PC-3 (cell line): ENCODE measurements around the gene PCDHB16. TPM values are rescaled to one million over a fixed set of nuclear protein-coding genes. Genes with fewer than 3 reads are reported as not detected.

ENCODE experiments used
- ATAC-seq: fragments of 200-7000 bp; cut with Tn5 transposase; 2 replicates; pipeline ENCODE4 v1.9.1; 2020; ENCODE audit warnings: mild to moderate bottlenecking, moderate library complexity
- Bru-seq: library from RNA; stranded (reverse); fragments of 400-500 nt; gene quantifications from one replicate; lab custom pipeline; 2021; lab: Mats Ljungman, UMichigan
- BruChase-seq, 2 experiments: library from RNA; stranded (reverse); fragments of 400-500 nt; gene quantifications; one replicate each; lab custom pipeline; 2021; lab: Mats Ljungman, UMichigan
- BruUV-seq: library from RNA; stranded (reverse); fragments of 400-500 nt; replicated peaks from 2 replicates; lab custom pipeline; 2021; lab: Mats Ljungman, UMichigan
- CTCF ChIA-PET: fragments of 300-600 bp; sonication (Branson Sonifier 250); formaldehyde crosslinking; loops from one replicate; lab custom pipeline; 2022; ENCODE audit warnings: antibody characterized with exemption; lab: Charles Lee
- POLR2A ChIA-PET: fragments of 300-600 bp; sonication (Branson Sonifier 250); formaldehyde crosslinking; loops from one replicate; lab custom pipeline; 2022; ENCODE audit warnings: antibody characterized with exemption; ENCODE audit not compliant: unreplicated experiment; lab: Charles Lee
- DNase-seq: peaks from one replicate; pipeline ENCODE4 v3.0.0-alpha.2; 2015
- H2AFZ ChIP-seq: fragments of 300-600 bp; sonication (generic); 2 replicates; pipeline ENCODE4 v1.6.0; 2016; ENCODE audit warnings: antibody characterized with exemption, low read length
- H3F3A ChIP-seq: fragments of 300-600 bp; sonication (generic); one replicate; pipeline ENCODE4 v1.6.0; 2017; ENCODE audit warnings: antibody characterized with exemption, low read length, control low read depth, mild to moderate bottlenecking; ENCODE audit not compliant: unreplicated experiment
- H3K27ac ChIP-seq: fragments of 300-600 bp; sonication (generic); 2 replicates; pipeline ENCODE4 v1.5.1; 2016; ENCODE audit warnings: mild to moderate bottlenecking, low read length
- H3K27me3 ChIP-seq: fragments of 300-600 bp; sonication (generic); 2 replicates; pipeline ENCODE4 v1.6.1; 2016; ENCODE audit warnings: low read length, mixed read lengths
- H3K36me3 ChIP-seq: fragments of 300-600 bp; sonication (generic); 2 replicates; pipeline ENCODE4 v1.6.1; 2016; ENCODE audit warnings: low read depth, mixed run types, low read length, mixed read lengths
- H3K4me1 ChIP-seq: fragments of 300-600 bp; sonication (generic); 2 replicates; pipeline ENCODE4 v1.5.1; 2016; ENCODE audit warnings: low read length; ENCODE audit not compliant: insufficient read depth
- H3K4me2 ChIP-seq: fragments of 300-600 bp; sonication (generic); 2 replicates; pipeline ENCODE4 v1.6.0; 2016; ENCODE audit warnings: low read length
- H3K4me3 ChIP-seq: fragments of 300-600 bp; sonication (generic); 2 replicates; pipeline ENCODE4 v1.5.1; 2016; ENCODE audit warnings: mild to moderate bottlenecking, low read length, mixed read lengths
- H3K79me2 ChIP-seq: fragments of 300-600 bp; sonication (generic); 2 replicates; pipeline ENCODE4 v1.6.1; 2017; ENCODE audit warnings: low read length, mixed read lengths
- H3K9ac ChIP-seq: fragments of 300-600 bp; sonication (generic); 2 replicates; pipeline ENCODE4 v1.6.0; 2016; ENCODE audit warnings: mild to moderate bottlenecking, low read length
- H3K9me2 ChIP-seq: fragments of 300-600 bp; sonication (generic); replicated peaks from 2 replicates; pipeline ENCODE4 v1.6.1; 2016; ENCODE audit warnings: mixed run types, low read length, mixed read lengths
- H3K9me3 ChIP-seq: fragments of 300-600 bp; sonication (generic); 2 replicates; pipeline ENCODE4 v1.6.1; 2016; ENCODE audit warnings: low read length, mixed read lengths
- H4K20me1 ChIP-seq: fragments of 300-600 bp; sonication (generic); 2 replicates; pipeline ENCODE4 v1.6.1; 2016; ENCODE audit warnings: low read length, mixed read lengths
- CTCF ChIP-seq: fragments of 300-600 bp; sonication (generic); conservative IDR thresholded peaks from 2 replicates; pipeline ENCODE4 v1.5.1; 2017; ENCODE audit warnings: antibody characterized with exemption, low read depth, mild to moderate bottlenecking, low read length
- EZH2 ChIP-seq: fragments of 300-600 bp; sonication (generic); IDR thresholded peaks from one replicate; pipeline ENCODE4 v1.6.1; 2017; ENCODE audit warnings: antibody characterized with exemption, mild to moderate bottlenecking, low read length; ENCODE audit not compliant: unreplicated experiment
- EZH2phosphoT487 ChIP-seq: fragments of 300-600 bp; sonication (generic); IDR thresholded peaks from 2 replicates; pipeline ENCODE4 v1.6.1; 2018; ENCODE audit warnings: mild to moderate bottlenecking, antibody characterized with exemption, low read length, borderline replicate concordance
- intact Hi-C: fragments of 100-400 bp; cut with micrococcal nuclease; formaldehyde crosslinking; loops from 2 replicates; pipeline ENCODE4 v1.9.0; 2023
- long read RNA-seq: library from polyadenylated mRNA; unstranded; transcript quantifications from one replicate; pipeline ENCODE4 v2.0.0, GENCODE V29; 2021; ENCODE audit not compliant: unreplicated experiment
- total RNA-seq: library from RNA; depleted of rRNA; stranded (reverse); fragments of >200 nt; gene quantifications from 2 replicates; pipeline ENCODE4 v1.2.3, GENCODE V29; 2014; rRNA removed

Gene PCDHB16
- total RNA-seq (0.46 TPM in 1 of 2 replicates, not detected in the other), Bru-seq, nascent RNA (percentile 22 among the genes with signal in this experiment), BruChase-seq, experiment 1, labeled RNA remaining after a 6-hour chase (percentile 36 among the genes with signal in this experiment), BruChase-seq, experiment 2, labeled RNA remaining after a 2-hour chase (percentile 45 among the genes with signal in this experiment)
- long read RNA-seq = 0 reads

DNA sequence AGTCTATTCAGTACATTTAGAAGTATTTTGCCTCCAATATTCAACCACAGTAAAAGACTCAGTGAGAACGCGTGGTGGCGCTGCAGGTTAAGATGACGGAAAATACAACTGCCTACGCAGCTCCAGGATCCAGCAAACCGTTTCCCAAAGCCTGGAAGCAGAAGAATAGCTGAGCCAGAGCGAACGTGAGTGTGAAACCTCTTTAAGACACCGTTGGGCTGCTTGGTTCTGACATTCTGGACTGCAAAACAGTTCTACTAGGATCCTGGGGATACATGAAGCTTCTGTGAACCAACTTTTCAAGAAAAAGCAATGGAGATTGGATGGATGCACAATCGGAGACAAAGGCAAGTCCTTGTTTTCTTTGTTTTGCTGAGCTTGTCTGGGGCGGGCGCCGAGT, at the start of gene PCDHB16:
TSS of gene PCDHB16 (plus strand) at position 140 of the 400 bp plus-strand sequence. CDS start at position 313, 173 bp downstream.
- H3K9ac ChIP-seq = no peak within 1 kb of the TSS
- no peak for DNase-seq

GRCh38 chr5:141135030-141135717, 47.0 kb upstream of the PCDHB16 start, which contains the start of gene PCDHB5:
Gene PCDHB5 (plus strand): TSS chr5:141135206. CDS start chr5:141135435, 229 bp downstream.
- H3K79me2 ChIP-seq = no peaks in the 10 kb centered on the region
- DNase-seq (no peak), ATAC-seq (no peak)
- ChIA-PET POLR2A (no interaction called here), CTCF (no interaction called here)
- no peaks in the 10 kb centered on the region for H4K20me1 ChIP-seq
- no peak within 1 kb of the TSS for H3K9ac ChIP-seq
- no peaks in the 10 kb centered on the region for H3K9me3 ChIP-seq
- H2AFZ ChIP-seq = no peak within 1 kb of the TSS
- H3F3A ChIP-seq = no peaks in the 10 kb centered on the region
- no peak within 1 kb of the TSS for H3K4me3 ChIP-seq
- no peaks in the 10 kb centered on the region for H3K27me3 ChIP-seq
- BruUV-seq = no TSS peak
- intact Hi-C loops = no loop called here
- TF ChIP-seq CTCF (peak; percentile 25; the same call in 1 of the 2 replicates), EZH2 (no peak), EZH2phosphoT487 (no peak)
- H3K27ac ChIP-seq = no peak within 1 kb of the TSS
- no peak within 1 kb of the TSS for H3K4me2 ChIP-seq
- no peaks in the 10 kb centered on the region for H3K36me3 ChIP-seq
- H3K4me1 ChIP-seq = no peaks in the 10 kb centered on the region
- H3K9me2 ChIP-seq = no peaks in the 10 kb centered on the region

More for the DNA sequence above, at the start of gene PCDHB16:
- Histone ChIP-seq H3F3A (no peaks in the 10 kb centered on the region), H4K20me1 (no peaks in the 10 kb centered on the region), H3K27ac (no peak within 1 kb of the TSS), H3K4me3 (no peak within 1 kb of the TSS), H3K4me2 (no peak within 1 kb of the TSS), H2AFZ (no peak within 1 kb of the TSS), H3K27me3 (no peaks in the 10 kb centered on the region), H3K4me1 (no peaks in the 10 kb centered on the region), H3K79me2 (no peaks in the 10 kb centered on the region), H3K9me3 (peaks cover 2% of the 10 kb centered on the region; the same call in 1 of the 2 replicates), H3K9me2 (no peaks in the 10 kb centered on the region), H3K36me3 (peaks cover 3% of the 10 kb centered on the region; the same call in 1 of the 2 replicates)
- ChIA-PET CTCF (no interaction called here), POLR2A (interaction anchor here (0.6 kb wide), 1 partner anchor 24 kb away, joined by 3 read pairs; no protein-coding TSS in a partner anchor)
- no peak for ATAC-seq
- no TSS peak for BruUV-seq
- intact Hi-C loops = no loop called here
- TF ChIP-seq CTCF (no peak), EZH2 (no peak), EZH2phosphoT487 (no peak)
